HEK293 (cell line): ENCODE results near the gene TCEA2.

ENCODE experiments used
- CTCF ChIA-PET: fragments of 350-600 bp; formaldehyde crosslinking; extraction: SDS; loops from one replicate; lab custom pipeline; 2021; ENCODE audit warnings: antibody characterized with exemption; lab: Yijun Ruan, JAX
- POLR2A ChIA-PET: fragments of 300-600 bp; formaldehyde crosslinking; extraction: SDS; loops from one replicate; lab custom pipeline; 2020; ENCODE audit warnings: antibody characterized with exemption, inconsistent platforms; lab: Yijun Ruan, JAX
- H3K27ac ChIP-seq: fragments of 200-500 bp; sonication (Bioruptor generic); 2 replicates; pipeline ENCODE4 v1.5.1; 2014; ENCODE audit warnings: low read depth, low read length, control low read depth, inconsistent platforms; ENCODE audit errors: extremely low read depth
- H3K36me3 ChIP-seq, 2 experiments: fragments of 200-500 bp in 1 of 2; sonication (Bioruptor generic) in 1 of 2; 1 replicate in 1 of 2; 2 replicates in 1 of 2; pipeline ENCODE4 v1.5.1; 2014 to 2017; ENCODE audit warnings: inconsistent platforms in 2 of 2, low read length in 2 of 2; ENCODE audit not compliant: control insufficient read depth in 2 of 2, insufficient read depth in 1 of 2
- H3K4me1 ChIP-seq: fragments of 200-500 bp; sonication (Bioruptor generic); 2 replicates; pipeline ENCODE4 v1.5.1; 2014; ENCODE audit warnings: mild to moderate bottlenecking, low read length, inconsistent platforms; ENCODE audit not compliant: control insufficient read depth, insufficient read depth
- H3K4me3 ChIP-seq: 2 replicates; pipeline ENCODE4 v1.5.1; 2011; ENCODE audit warnings: low read depth, mild to moderate bottlenecking, control low read depth, low read length, moderate library complexity
- H3K9me3 ChIP-seq: fragments of 200-500 bp; sonication (Bioruptor generic); 2 replicates; pipeline ENCODE4 v1.5.1; 2014; ENCODE audit warnings: low read depth, low read length, inconsistent platforms; ENCODE audit not compliant: control insufficient read depth, insufficient read depth
- BCL11A ChIP-seq: fragments of 450-650 bp; formaldehyde crosslinking; IDR thresholded peaks from 2 replicates; pipeline ENCODE4 v1.5.1; 2016; ENCODE audit warnings: low read depth, missing biosample characterization, missing genetic modification characterization
- GLI4 ChIP-seq: fragments of 450-650 bp; formaldehyde crosslinking; IDR thresholded peaks from 2 replicates; pipeline ENCODE4 v1.5.1; 2016; ENCODE audit warnings: missing biosample characterization, missing genetic modification characterization
- GLIS1 ChIP-seq: fragments of 450-650 bp; formaldehyde crosslinking; IDR thresholded peaks from 2 replicates; pipeline ENCODE4 v1.5.1; 2016; ENCODE audit warnings: missing biosample characterization, missing genetic modification characterization
- PRDM1 ChIP-seq: fragments of 450-650 bp; formaldehyde crosslinking; IDR thresholded peaks from 2 replicates; pipeline ENCODE4; 2016; ENCODE audit warnings: missing biosample characterization, missing genetic modification characterization
- REST ChIP-seq: fragments of 450-650 bp; formaldehyde crosslinking; IDR thresholded peaks from 2 replicates; pipeline ENCODE4 v1.5.1; 2016; ENCODE audit warnings: missing biosample characterization, missing genetic modification characterization
- ZBTB17 ChIP-seq: fragments of 450-650 bp; formaldehyde crosslinking; IDR thresholded peaks from 2 replicates; pipeline ENCODE4 v1.5.1; 2016; ENCODE audit warnings: missing biosample characterization, missing genetic modification characterization
- ZBTB7A ChIP-seq: fragments of 450-650 bp; formaldehyde crosslinking; IDR thresholded peaks from 2 replicates; pipeline ENCODE4 v1.5.1; 2016; ENCODE audit warnings: low read depth, missing biosample characterization, missing genetic modification characterization
- ZFP3 ChIP-seq: fragments of 450-650 bp; formaldehyde crosslinking; IDR thresholded peaks from 2 replicates; pipeline ENCODE4 v1.5.1; 2016; ENCODE audit warnings: low read depth, missing biosample characterization, missing genetic modification characterization
- ZIC2 ChIP-seq: fragments of 450-650 bp; formaldehyde crosslinking; IDR thresholded peaks from 2 replicates; pipeline ENCODE4 v1.5.1; 2016; ENCODE audit warnings: missing biosample characterization, missing genetic modification characterization
- ZNF140 ChIP-seq: fragments of 450-650 bp; formaldehyde crosslinking; IDR thresholded peaks from 2 replicates; pipeline ENCODE4 v1.5.1; 2016; ENCODE audit warnings: missing biosample characterization, missing genetic modification characterization
- ZNF214 ChIP-seq: fragments of 450-650 bp; formaldehyde crosslinking; IDR thresholded peaks from 2 replicates; pipeline ENCODE4 v1.5.1; 2017; ENCODE audit warnings: missing biosample characterization, mild to moderate bottlenecking, missing genetic modification characterization, borderline replicate concordance
- ZNF311 ChIP-seq: fragments of 450-650 bp; formaldehyde crosslinking; IDR thresholded peaks from 2 replicates; pipeline ENCODE4 v1.5.1; 2017; ENCODE audit warnings: missing biosample characterization, missing genetic modification characterization, borderline replicate concordance
- ZNF324 ChIP-seq: fragments of 450-650 bp; formaldehyde crosslinking; IDR thresholded peaks from 2 replicates; pipeline ENCODE4 v1.5.1; 2016; ENCODE audit warnings: missing biosample characterization, missing genetic modification characterization
- ZNF350 ChIP-seq: fragments of 450-650 bp; formaldehyde crosslinking; IDR thresholded peaks from 2 replicates; pipeline ENCODE4 v1.5.0; 2017; ENCODE audit warnings: missing biosample characterization, mild to moderate bottlenecking, missing genetic modification characterization
- ZNF404 ChIP-seq: fragments of 450-650 bp; formaldehyde crosslinking; IDR thresholded peaks from 2 replicates; pipeline ENCODE4 v1.5.1; 2017; ENCODE audit warnings: missing biosample characterization, missing genetic modification characterization
- ZNF433 ChIP-seq: fragments of 450-650 bp; formaldehyde crosslinking; IDR thresholded peaks from 2 replicates; pipeline ENCODE4 v1.5.1; 2016; ENCODE audit warnings: missing biosample characterization, missing genetic modification characterization, low read depth
- ZNF510 ChIP-seq: fragments of 450-650 bp; formaldehyde crosslinking; IDR thresholded peaks from 2 replicates; pipeline ENCODE4 v1.5.1; 2018; ENCODE audit warnings: mild to moderate bottlenecking, missing genetic modification characterization, missing biosample characterization; ENCODE audit not compliant: insufficient replicate concordance
- ZNF529 ChIP-seq: fragments of 450-650 bp; formaldehyde crosslinking; IDR thresholded peaks from 2 replicates; pipeline ENCODE4 v1.5.1; 2017; ENCODE audit warnings: missing genetic modification characterization, missing biosample characterization; ENCODE audit not compliant: insufficient replicate concordance
- ZNF629 ChIP-seq: fragments of 450-650 bp; formaldehyde crosslinking; IDR thresholded peaks from 2 replicates; pipeline ENCODE4 v1.5.1; 2017; ENCODE audit warnings: missing biosample characterization, missing genetic modification characterization
- ZNF639 ChIP-seq: fragments of 450-650 bp; formaldehyde crosslinking; IDR thresholded peaks from 2 replicates; pipeline ENCODE4 v1.5.1; 2016; ENCODE audit warnings: missing biosample characterization, missing genetic modification characterization
- ZNF692 ChIP-seq: fragments of 450-650 bp; formaldehyde crosslinking; IDR thresholded peaks from 2 replicates; pipeline ENCODE4 v1.5.1; 2016; ENCODE audit warnings: missing biosample characterization, missing genetic modification characterization
- ZNF792 ChIP-seq: fragments of 450-650 bp; formaldehyde crosslinking; IDR thresholded peaks from 2 replicates; pipeline ENCODE4 v1.5.1; 2016; ENCODE audit warnings: missing biosample characterization, missing genetic modification characterization
- ZNF843 ChIP-seq: fragments of 450-650 bp; formaldehyde crosslinking; IDR thresholded peaks from 2 replicates; pipeline ENCODE4 v1.5.1; 2016; ENCODE audit warnings: missing biosample characterization, missing genetic modification characterization
- ZSCAN16 ChIP-seq: fragments of 450-650 bp; formaldehyde crosslinking; IDR thresholded peaks from 2 replicates; pipeline ENCODE4 v1.5.1; 2016; ENCODE audit warnings: missing biosample characterization, missing genetic modification characterization
- ZSCAN4 ChIP-seq: fragments of 450-650 bp; formaldehyde crosslinking; IDR thresholded peaks from 2 replicates; pipeline ENCODE4 v1.5.1; 2017; ENCODE audit warnings: missing biosample characterization, missing genetic modification characterization
- ZSCAN5A ChIP-seq: fragments of 450-650 bp; formaldehyde crosslinking; IDR thresholded peaks from 2 replicates; pipeline ENCODE4 v1.5.1; 2016; ENCODE audit warnings: missing biosample characterization, missing genetic modification characterization

Gene TCEA2

GRCh38 chr20:64076061-64076997 is 13.3 kb downstream of the TCEA2 start:
- peaks cover 10% of the 10 kb centered on the region for H3K4me1 ChIP-seq
- TF ChIP-seq ZFP3 (no peak), ZNF792 (tag by site-specific recombination) (no peak), GLIS1 (0 out of 2 replicates have a peak, but pooled peaks have one; percentile 8), PRDM1 (tag by site-specific recombination) (no peak), ZNF350 (tag by site-specific recombination) (no peak), REST (tag by site-specific recombination) (no peak), ZIC2 (tag by site-specific recombination) (0 out of 2 replicates have a peak, but pooled peaks have one; percentile 29), ZSCAN5A (tag by site-specific recombination) (no peak), ZNF404 (no peak), ZNF639 (no peak)
- peaks cover 0 to 22% of the 10 kb centered on the region in 2 experiments; a peak in 1 of 3 replicates for H3K36me3 ChIP-seq
- H3K4me3 ChIP-seq, result no peak overlapping the region
- POLR2A ChIA-PET, result interaction anchor here (0.5 to 0.6 kb wide), 2 partner anchors 14 to 17 kb away, joined by 3 read pairs; no protein-coding TSS in a partner anchor
- no peaks in the 10 kb centered on the region for H3K9me3 ChIP-seq
- CTCF ChIA-PET, result interaction anchor here (0.5 to 0.7 kb wide), 2 partner anchors 37 to 65 kb away, joined by 3 read pairs; no protein-coding TSS in a partner anchor
- H3K27ac ChIP-seq, result no peak overlapping the region

GRCh38 chr20:64077094-64077493 is 14.1 kb downstream of the TCEA2 start:
- peaks cover 0 to 17% of the 10 kb centered on the region in 2 experiments; a peak in 1 of 3 replicates for H3K36me3 ChIP-seq
- H3K9me3 ChIP-seq, result no peaks in the 10 kb centered on the region
- ChIA-PET POLR2A (no interaction called here), CTCF (no interaction called here)
- H3K4me1 ChIP-seq, result peaks cover 10% of the 10 kb centered on the region
- H3K27ac ChIP-seq, result no peak overlapping the region
- H3K4me3 ChIP-seq, result no peak overlapping the region
- TF ChIP-seq ZNF404, result no peak
- TF ChIP-seq BCL11A (tag by site-specific recombination), result no peak
- TF ChIP-seq ZNF529 (tag by site-specific recombination), result no peak
- TF ChIP-seq ZNF692, result no peak
- TF ChIP-seq ZNF214, result no peak
- TF ChIP-seq ZNF629 (tag by site-specific recombination), result no peak
- TF ChIP-seq ZSCAN16, result no peak
- no peak for TF ChIP-seq ZNF311
- TF ChIP-seq ZNF843, result no peak
- TF ChIP-seq ZBTB7A, result no peak
- no peak for TF ChIP-seq ZNF433
- no peak for TF ChIP-seq ZNF510 (tag by site-specific recombination)
- TF ChIP-seq ZSCAN4 (tag by site-specific recombination), result no peak
- TF ChIP-seq ZBTB17 (tag by site-specific recombination), result no peak
- TF ChIP-seq ZNF324 (tag by site-specific recombination), result no peak
- no peak for TF ChIP-seq ZNF140
- no peak for TF ChIP-seq GLI4
